Right renal pelvis (tissue), 4 donors: ENCODE measurements around the gene NOS1AP. TPM values are rescaled to one million over a fixed set of nuclear protein-coding genes. Genes with fewer than 3 reads are reported as not detected.

Experiments
- DNase-seq, 4 donors: peaks; one replicate each; pipeline ENCODE4 v3.0.0-alpha.2; 2013; ENCODE audit warnings: low read depth in 4 of 4, low spot score in 3 of 4, missing footprints in 1 of 4
- polyA plus RNA-seq, 4 donors: library from polyadenylated mRNA; unstranded; fragments of 120-200 nt; gene quantifications; one replicate each; pipeline ENCODE4 v1.2.1, GENCODE V29; 2013; ENCODE audit not compliant: insufficient read length in 4 of 4

NOS1AP gene
- polyA plus RNA-seq, 4 donors = 8.8 to 12.9 (median 9.6) TPM

- DNase-seq = no peak
These were observed 211.9 kb downstream of the NOS1AP start for GRCh38 chr1:162281426-162281825.

GRCh38 chr1:162283657-162284056 lies 214.2 kb downstream of the NOS1AP start:
- DNase-seq = no peak

- no peak for DNase-seq
These were observed 214.9 kb downstream of the NOS1AP start for GRCh38 chr1:162284206-162284955.

- peak in 3 of 4 donors; percentile 47 to 63 (median 61) for DNase-seq
These were observed 215.7 kb downstream of the NOS1AP start for GRCh38 chr1:162285149-162285561.

- no peak for DNase-seq
These were observed 221.5 kb downstream of the NOS1AP start for GRCh38 chr1:162291000-162291399.

- DNase-seq = no peak
These were observed 222.9 kb downstream of the NOS1AP start for GRCh38 chr1:162292422-162292849.

GRCh38 chr1:162293073-162293692 lies 223.7 kb downstream of the NOS1AP start:
- no peak for DNase-seq

- no peak for DNase-seq
These were observed 224.5 kb downstream of the NOS1AP start for GRCh38 chr1:162294015-162294414.

- DNase-seq = no peak
These were observed 227.7 kb downstream of the NOS1AP start for GRCh38 chr1:162297208-162297607.

GRCh38 chr1:162298266-162298665 lies 228.8 kb downstream of the NOS1AP start:
- DNase-seq = no peak

- DNase-seq = no peak
These were observed 229.5 kb downstream of the NOS1AP start for GRCh38 chr1:162299018-162299417.

GRCh38 chr1:162300057-162300917 lies 230.8 kb downstream of the NOS1AP start:
- DNase-seq = no peak

- no peak for DNase-seq
These were observed 232.2 kb downstream of the NOS1AP start for GRCh38 chr1:162301696-162302095.

GRCh38 chr1:162302306-162303003 lies 233.0 kb downstream of the NOS1AP start:
- DNase-seq = no peak

GRCh38 chr1:162303004-162303344 lies 233.5 kb downstream of the NOS1AP start:
- DNase-seq = no peak

- no peak for DNase-seq
These were observed 235.2 kb downstream of the NOS1AP start for GRCh38 chr1:162304736-162305135.

- DNase-seq = no peak
These were observed 236.5 kb downstream of the NOS1AP start for GRCh38 chr1:162305969-162306368.

- no peak for DNase-seq
These were observed 240.8 kb downstream of the NOS1AP start for GRCh38 chr1:162310337-162310736.

GRCh38 chr1:162314206-162314605 lies 244.7 kb downstream of the NOS1AP start:
- DNase-seq = no peak

GRCh38 chr1:162315673-162316072 lies 246.2 kb downstream of the NOS1AP start:
- no peak for DNase-seq

- no peak for DNase-seq
These were observed 246.7 kb downstream of the NOS1AP start for GRCh38 chr1:162316187-162316586.
